Subcutaneous adipose tissue (tissue), 4 donors: Measurements from ENCODE around the gene CRISP1. TPM values are rescaled to one million over a fixed set of nuclear protein-coding genes. Genes with fewer than 3 reads are reported as not detected.

Experiments used
- CTCF ChIP-seq: fragments of 450-650 bp; IDR thresholded peaks from one replicate; pipeline ENCODE4 v1.5.1; 2016; ENCODE audit warnings: low read depth, mild to moderate bottlenecking, control low read depth, antibody characterized with exemption, moderate library complexity
- total RNA-seq, 4 donors: library from RNA; depleted of rRNA; stranded (reverse); fragments of >200 nt; gene quantifications; one replicate each; pipeline ENCODE4 v1.1.0, GENCODE V29; 2016

Gene CRISP1
- total RNA-seq, 4 donors from 2014 or later: not detected

- TF ChIP-seq CTCF: no peak
Measured at GRCh38 chr6:49806145-49806544, 60.2 kb downstream of the CRISP1 start.

- TF ChIP-seq CTCF: no peak
Measured at GRCh38 chr6:49805246-49805645, 61.1 kb downstream of the CRISP1 start.

- TF ChIP-seq CTCF: no peak
Measured at GRCh38 chr6:49801525-49801924, 64.8 kb downstream of the CRISP1 start.

- no peak for TF ChIP-seq CTCF
Measured at GRCh38 chr6:49799090-49799489, 67.2 kb downstream of the CRISP1 start.

GRCh38 chr6:49790341-49790740, 76.0 kb downstream of the CRISP1 start:
- no peak for TF ChIP-seq CTCF

- no peak for TF ChIP-seq CTCF
Measured at GRCh38 chr6:49787176-49787575, 79.2 kb downstream of the CRISP1 start, which contains the start of gene PGK2. PGK2 (minus strand) TSS chr6:49787285; CDS start chr6:49787187, 98 bp downstream.

GRCh38 chr6:49784272-49784671, 82.1 kb downstream of the CRISP1 start:
- no peak for TF ChIP-seq CTCF

Other genes with a start within 250 kb of the CRISP1 start
- not detected for gene RHAG, start 229.7 kb downstream of the CRISP1 start, total RNA-seq
- not detected for gene CRISP2, start 153.0 kb downstream of the CRISP1 start, total RNA-seq
- not detected for gene CRISP3, start 122.1 kb downstream of the CRISP1 start, total RNA-seq
- not detected for gene PGK2, start 79.2 kb downstream of the CRISP1 start, total RNA-seq
- not detected for gene DEFB114, start 97.6 kb upstream of the CRISP1 start, total RNA-seq
- gene DEFB113, start 103.1 kb upstream of the CRISP1 start, total RNA-seq: not detected
- gene DEFB110, start 155.5 kb upstream of the CRISP1 start, total RNA-seq: not detected
- gene DEFB112, start 183.4 kb upstream of the CRISP1 start, total RNA-seq: not detected